Pancreas (tissue), 10 donors: ENCODE results near the gene FDPS. TPM values are rescaled to one million over a fixed set of nuclear protein-coding genes. Genes with fewer than 3 reads are reported as not detected.
"Not testable (repeated sequence)": the region's sequence is repeated elsewhere in the genome, so short reads cannot be mapped to it uniquely, and the experiment has no call there.

Source experiments
- ATAC-seq, 4 donors: fragments of 200-7000 bp; cut with Tn5 transposase; one replicate each; pipeline versions ENCODE4 v1.8.0 to v1.9.1; 2020; ENCODE audit warnings: mild to moderate bottlenecking in 4 of 4, moderate library complexity in 4 of 4
- DNase-seq, 6 donors: peaks; one replicate each; pipeline ENCODE4 v3.0.0-alpha.2; 2020
- FAIRE-seq: peaks from 2 replicates; lab custom pipeline; 2012; peaks lifted over from hg19 to GRCh38; lab: Jason Lieb, UNC
- H3K27ac ChIP-seq, 4 donors: fragments of 200-600 bp; sonication (generic); 1 replicate in 3 of 4; 2 replicates in 1 of 4; pipeline versions ENCODE4 v1.5.0 to v1.8.0; 2020
- H3K27me3 ChIP-seq, 4 donors: fragments of 200-600 bp; one replicate each; pipeline ENCODE4 v1.8.0; 2021
- H3K36me3 ChIP-seq, 3 donors: fragments of 200-600 bp; sonication (generic) in 1 of 3; one replicate each; pipeline versions ENCODE4 v1.5.0 to v1.8.0; 2020 to 2021
- H3K4me1 ChIP-seq, 3 donors: fragments of 200-600 bp; one replicate each; pipeline ENCODE4 v1.8.0; 2021
- H3K4me3 ChIP-seq, 4 donors: fragments of 200-600 bp; sonication (generic) in 2 of 4; one replicate each; pipeline versions ENCODE4 v1.5.0 to v1.8.0; 2020 to 2021
- H3K9me3 ChIP-seq, 4 donors: fragments of 200-600 bp; one replicate each; pipeline ENCODE4 v1.8.0; 2021
- WGBS, 2 donors: extraction: QIAGEN DNeasy Blood & Tissue Kit; methylation state at CpG; one replicate each; pipeline ENCODE4 v1.1.7; 2013; 5-methylcytosine and 5-hydroxymethylcytosine counted together
- intact Hi-C, 3 donors: fragments of 100-400 bp; cut with DNase I; formaldehyde crosslinking; loops; one replicate each; pipeline versions ENCODE4 v1.11.1 to v1.14.2; 2022
- polyA plus RNA-seq, 2 donors: library from polyadenylated mRNA; stranded (reverse); fragments of 200-250 nt; gene quantifications; one replicate each; pipeline ENCODE4 v1.2.3, GENCODE V29; 2013
- total RNA-seq, 6 donors: library from RNA; stranded (reverse); fragmentation: NEBNext Ultra II Directional in 4 of 6; extraction: Animal tissue kit (Norgen Biotek cat#: 25700) in 4 of 6; gene quantifications; one replicate each; pipeline versions ENCODE4 v1.2.1 to v1.2.4, GENCODE V29; 2021 to 2023
- TF ChIP-seq, protein P1 (sequence below), 4 donors: fragments of 200-600 bp; sonication (generic) in 3 of 4; IDR thresholded peaks; one replicate each; pipeline versions ENCODE4 v1.5.0 to v1.8.0; 2021; ENCODE audit warnings: antibody characterized with exemption in 4 of 4
- donor health status: healthy with polysubstance abuse.
- donor health status: DM: no; HTN: no; CAD: no; lungs with moderate emphysema.
- donor health status: DM: no; HTN: no; CAD: no.
- donor health status: control.
- donor health status: control.
- donor health status: Bipolar disorder and iron deficiency.
- donor health status: DM: yes; HTN: yes; CAD: no.
- donor health status: DM: no; HTN: no; CAD: no.
- donor health status: DM: no; HTN: no; CAD: no.
- donor health status: DM: yes; HTN: yes; CAD: no.

The FDPS gene
- total and polyA plus RNA-seq, 8 donors = 48.7 to 151 (median 70.7) TPM

DNA sequence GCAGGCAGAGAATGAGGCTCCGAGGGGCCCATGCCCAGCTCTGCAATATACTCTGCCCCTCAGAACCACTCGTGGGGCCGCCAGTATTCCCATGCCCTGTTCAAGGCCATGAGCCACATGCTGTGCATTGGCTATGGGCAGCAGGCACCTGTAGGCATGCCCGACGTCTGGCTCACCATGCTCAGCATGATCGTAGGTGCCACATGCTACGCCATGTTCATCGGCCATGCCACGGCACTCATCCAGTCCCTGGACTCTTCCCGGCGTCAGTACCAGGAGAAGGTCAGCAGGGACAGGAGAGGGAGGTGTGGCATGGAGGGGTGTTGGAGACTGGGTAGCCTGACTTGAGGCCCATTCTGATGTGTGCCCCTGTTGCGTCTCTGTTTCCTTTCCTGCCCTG lies 24.2 kb upstream of the FDPS start:
- no peak for FAIRE-seq
- intact Hi-C loops = loop anchor here in 1 of 3 donors (5.0 kb wide), 1 partner anchor 38 kb away; the partner anchor contains the start of gene RUSC1
- no peak overlapping the region for H3K27ac ChIP-seq

DNA sequence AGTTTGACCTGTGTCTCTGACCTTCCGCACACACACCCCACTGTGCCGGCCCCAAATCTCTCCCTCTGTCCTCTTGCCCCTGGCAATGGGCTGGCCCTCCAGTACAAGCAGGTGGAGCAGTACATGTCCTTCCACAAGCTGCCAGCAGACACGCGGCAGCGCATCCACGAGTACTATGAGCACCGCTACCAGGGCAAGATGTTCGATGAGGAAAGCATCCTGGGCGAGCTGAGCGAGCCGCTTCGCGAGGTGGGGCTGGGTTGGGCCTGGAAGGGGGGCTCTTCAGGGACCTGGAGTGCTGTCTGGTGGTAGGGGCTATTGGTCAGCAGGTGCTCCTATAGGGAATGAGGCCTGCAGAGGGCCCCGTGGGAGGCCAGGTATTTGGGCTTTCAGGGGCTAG lies 23.6 kb upstream of the FDPS start:
- TF ChIP-seq, protein P1, sequence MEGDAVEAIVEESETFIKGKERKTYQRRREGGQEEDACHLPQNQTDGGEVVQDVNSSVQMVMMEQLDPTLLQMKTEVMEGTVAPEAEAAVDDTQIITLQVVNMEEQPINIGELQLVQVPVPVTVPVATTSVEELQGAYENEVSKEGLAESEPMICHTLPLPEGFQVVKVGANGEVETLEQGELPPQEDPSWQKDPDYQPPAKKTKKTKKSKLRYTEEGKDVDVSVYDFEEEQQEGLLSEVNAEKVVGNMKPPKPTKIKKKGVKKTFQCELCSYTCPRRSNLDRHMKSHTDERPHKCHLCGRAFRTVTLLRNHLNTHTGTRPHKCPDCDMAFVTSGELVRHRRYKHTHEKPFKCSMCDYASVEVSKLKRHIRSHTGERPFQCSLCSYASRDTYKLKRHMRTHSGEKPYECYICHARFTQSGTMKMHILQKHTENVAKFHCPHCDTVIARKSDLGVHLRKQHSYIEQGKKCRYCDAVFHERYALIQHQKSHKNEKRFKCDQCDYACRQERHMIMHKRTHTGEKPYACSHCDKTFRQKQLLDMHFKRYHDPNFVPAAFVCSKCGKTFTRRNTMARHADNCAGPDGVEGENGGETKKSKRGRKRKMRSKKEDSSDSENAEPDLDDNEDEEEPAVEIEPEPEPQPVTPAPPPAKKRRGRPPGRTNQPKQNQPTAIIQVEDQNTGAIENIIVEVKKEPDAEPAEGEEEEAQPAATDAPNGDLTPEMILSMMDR (IDR thresholded peaks at IDR 0.05) = no peak

More for the DNA sequence above, 24.2 kb upstream of the FDPS start:
- Histone ChIP-seq H3K27me3 (no peaks in the 10 kb centered on the region), H3K9me3 (no peaks in the 10 kb centered on the region), H3K4me1 (no peaks in the 10 kb centered on the region), H3K36me3 (no peaks in the 10 kb centered on the region), H3K4me3 (no peak overlapping the region)
- no peak for DNase-seq
- WGBS, 2 donors = 83 to 87% methylated on average over 12 of the region's 12 CpGs
- TF ChIP-seq, protein P1 (IDR thresholded peaks at IDR 0.05) = no peak
- no peak for ATAC-seq

DNA sequence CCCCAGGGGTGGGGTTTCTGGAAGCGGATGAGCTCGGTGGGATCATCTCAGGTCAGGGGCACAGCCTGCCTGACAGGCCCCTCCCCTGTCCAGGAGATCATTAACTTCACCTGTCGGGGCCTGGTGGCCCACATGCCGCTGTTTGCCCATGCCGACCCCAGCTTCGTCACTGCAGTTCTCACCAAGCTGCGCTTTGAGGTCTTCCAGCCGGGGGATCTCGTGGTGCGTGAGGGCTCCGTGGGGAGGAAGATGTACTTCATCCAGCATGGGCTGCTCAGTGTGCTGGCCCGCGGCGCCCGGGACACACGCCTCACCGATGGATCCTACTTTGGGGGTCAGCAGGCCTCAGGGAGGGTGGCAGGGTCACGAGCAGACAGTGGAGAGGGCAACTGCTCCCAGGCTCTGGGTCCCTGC lies 23.0 kb upstream of the FDPS start:
- no peaks in the 10 kb centered on the region for H3K9me3 ChIP-seq
- ATAC-seq = no peak
- no peak for FAIRE-seq
- TF ChIP-seq, protein P1 (IDR thresholded peaks at IDR 0.05) = no peak
- intact Hi-C loops = no loop called here
- no peak overlapping the region for H3K27ac ChIP-seq
- 88 to 89% methylated on average over 18 of the region's 18 CpGs for WGBS, 2 donors
- H3K4me3 ChIP-seq = no peak overlapping the region
- DNase-seq = no peak
- H3K27me3 ChIP-seq = no peaks in the 10 kb centered on the region
- no peaks in the 10 kb centered on the region for H3K4me1 ChIP-seq
- H3K36me3 ChIP-seq = no peaks in the 10 kb centered on the region

More for the DNA sequence above, 23.6 kb upstream of the FDPS start:
- Histone ChIP-seq H3K4me3 (no peak overlapping the region), H3K27me3 (no peaks in the 10 kb centered on the region), H3K9me3 (no peaks in the 10 kb centered on the region), H3K27ac (no peak overlapping the region), H3K36me3 (no peaks in the 10 kb centered on the region), H3K4me1 (no peaks in the 10 kb centered on the region)
- ATAC-seq = no peak
- WGBS, 2 donors = 88 to 93% methylated on average over 14 of the region's 14 CpGs
- intact Hi-C loops = no loop called here
- no peak for DNase-seq
- no peak for FAIRE-seq

DNA sequence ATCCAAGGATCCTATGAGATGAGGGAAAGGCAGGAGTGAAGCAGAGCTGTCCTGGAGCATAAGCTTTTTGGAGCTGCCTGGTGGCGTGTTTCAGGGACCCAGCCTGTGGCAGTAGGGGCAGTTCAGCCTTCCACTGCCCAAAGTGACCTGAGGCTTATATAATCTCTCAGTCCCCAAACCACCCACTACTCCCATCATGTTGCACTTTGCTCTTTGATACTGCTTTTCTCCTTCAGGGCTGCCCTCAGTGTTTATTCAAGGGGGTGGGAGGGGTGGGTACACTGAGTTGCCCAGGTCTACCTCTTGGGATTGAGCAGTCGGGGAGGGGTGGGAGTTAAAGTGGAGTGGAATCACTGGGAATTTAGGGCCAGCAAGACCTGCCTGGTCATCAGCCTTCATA lies 22.1 kb upstream of the FDPS start:
- no peak for DNase-seq
- 90 to 94% methylated on average over 2 of the region's 2 CpGs for WGBS, 2 donors
- intact Hi-C loops = no loop called here
- no peak for FAIRE-seq
- no peak overlapping the region for H3K4me3 ChIP-seq
- H3K27me3 ChIP-seq = no peaks in the 10 kb centered on the region
- no peak for ATAC-seq
- H3K9me3 ChIP-seq = no peaks in the 10 kb centered on the region
- TF ChIP-seq, protein P1 (IDR thresholded peaks at IDR 0.05) = no peak
- H3K4me1 ChIP-seq = no peaks in the 10 kb centered on the region
- no peaks in the 10 kb centered on the region for H3K36me3 ChIP-seq
- H3K27ac ChIP-seq = no peak overlapping the region

DNA sequence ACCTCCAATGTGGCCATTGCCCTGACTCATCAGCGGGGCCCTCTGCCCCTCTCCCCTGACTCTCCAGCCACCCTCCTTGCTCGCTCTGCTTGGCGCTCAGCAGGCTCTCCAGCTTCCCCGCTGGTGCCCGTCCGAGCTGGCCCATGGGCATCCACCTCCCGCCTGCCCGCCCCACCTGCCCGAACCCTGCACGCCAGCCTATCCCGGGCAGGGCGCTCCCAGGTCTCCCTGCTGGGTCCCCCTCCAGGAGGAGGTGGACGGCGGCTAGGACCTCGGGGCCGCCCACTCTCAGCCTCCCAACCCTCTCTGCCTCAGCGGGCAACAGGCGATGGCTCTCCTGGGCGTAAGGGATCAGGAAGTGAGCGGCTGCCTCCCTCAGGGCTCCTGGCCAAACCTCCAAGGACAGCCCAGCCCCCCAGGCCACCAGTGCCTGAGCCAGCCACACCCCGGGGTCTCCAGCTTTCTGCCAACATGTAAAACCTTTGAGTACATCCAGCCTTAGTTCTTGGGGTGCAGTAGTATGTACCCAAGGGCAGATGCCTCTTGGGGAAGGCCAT lies 20.6 kb upstream of the FDPS start:
- ATAC-seq (no peak), FAIRE-seq (no peak), DNase-seq (no peak)
- intact Hi-C loops = no loop called here
- H3K4me3 ChIP-seq = no peak overlapping the region
- H3K27me3 ChIP-seq = no peaks in the 10 kb centered on the region
- TF ChIP-seq, protein P1 (IDR thresholded peaks at IDR 0.05) = no peak
- H3K9me3 ChIP-seq = no peaks in the 10 kb centered on the region
- H3K27ac ChIP-seq = no peak overlapping the region
- no peaks in the 10 kb centered on the region for H3K4me1 ChIP-seq
- WGBS, 2 donors = 90% methylated on average over 21 of the region's 21 CpGs
- H3K36me3 ChIP-seq = no peaks in the 10 kb centered on the region

DNA sequence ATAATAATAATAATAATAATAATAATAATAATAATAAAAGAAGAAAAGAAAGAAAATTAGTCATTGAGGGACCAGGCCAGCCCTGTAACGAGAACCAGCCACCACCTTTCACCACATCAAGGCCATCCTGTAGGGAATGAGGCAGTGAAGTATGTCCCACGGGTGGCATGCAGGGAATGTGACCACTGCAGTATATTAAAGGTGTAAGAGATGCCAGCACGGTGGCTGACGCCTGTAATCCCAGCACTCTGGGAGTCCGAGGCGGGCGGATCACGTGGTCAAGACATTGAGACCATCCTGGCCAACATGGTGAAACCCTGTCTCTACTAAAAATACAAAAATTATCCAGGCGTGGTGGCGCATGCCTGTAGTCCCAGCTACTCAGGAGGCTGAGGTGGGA lies 17.7 kb upstream of the FDPS start:
- H3K9me3 ChIP-seq, intact Hi-C loops, H3K27me3 ChIP-seq, H3K4me1 ChIP-seq, ATAC-seq, H3K27ac ChIP-seq, FAIRE-seq, DNase-seq, H3K4me3 ChIP-seq, H3K36me3 ChIP-seq: not testable (repeated sequence)
- 70 to 75% methylated on average over 10 of the region's 10 CpGs for WGBS, 2 donors
